GM19193 (cell line): ENCODE data around the gene SERPINE2.

Source experiments
- POLR2A ChIP-seq: IDR thresholded peaks from 4 replicates; pipeline ENCODE4 v1.6.1; 2011; ENCODE audit not compliant: insufficient read depth, insufficient read length; ENCODE audit errors: extremely low read depth

The SERPINE2 gene

DNA sequence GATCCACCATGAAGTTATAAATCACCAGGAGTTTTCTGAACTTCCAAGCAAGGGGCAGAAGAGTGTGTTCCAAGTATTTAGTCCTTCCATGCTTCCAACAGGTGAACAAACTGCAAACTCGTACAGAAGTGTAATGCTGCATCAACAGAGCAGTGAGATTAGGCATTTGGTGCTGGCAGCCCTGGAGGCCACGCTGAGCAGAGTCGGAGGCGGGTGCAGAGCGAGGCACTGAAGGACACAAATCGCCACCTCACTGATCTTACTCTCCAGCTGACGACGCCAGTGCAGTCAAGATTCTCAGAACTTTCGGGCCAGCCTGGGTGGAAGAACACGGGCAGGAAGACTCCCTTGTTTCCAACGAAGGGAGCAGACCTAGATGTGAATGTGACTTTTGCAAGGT is 39.2 kb downstream of the SERPINE2 start:
- no peak for TF ChIP-seq POLR2A

DNA sequence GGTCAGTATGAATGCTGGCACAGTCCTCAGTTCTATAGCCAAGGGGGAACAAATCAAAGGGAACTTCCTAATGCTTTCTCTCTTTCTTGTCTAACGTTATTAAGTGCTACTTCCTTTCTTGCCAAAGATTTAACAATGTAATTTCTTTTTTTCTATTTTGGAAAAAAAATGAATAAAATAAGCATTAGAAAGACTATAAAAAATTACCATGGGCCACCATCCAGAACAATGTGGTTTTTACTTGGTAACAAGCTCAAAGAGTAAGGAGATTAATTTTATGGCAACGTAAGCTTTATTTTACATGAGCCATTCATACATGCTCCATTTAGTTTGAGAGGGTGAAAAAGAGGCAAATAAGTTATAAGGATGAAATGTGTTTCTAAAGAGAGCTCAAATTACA is 40.1 kb downstream of the SERPINE2 start:
- no peak for TF ChIP-seq POLR2A

DNA sequence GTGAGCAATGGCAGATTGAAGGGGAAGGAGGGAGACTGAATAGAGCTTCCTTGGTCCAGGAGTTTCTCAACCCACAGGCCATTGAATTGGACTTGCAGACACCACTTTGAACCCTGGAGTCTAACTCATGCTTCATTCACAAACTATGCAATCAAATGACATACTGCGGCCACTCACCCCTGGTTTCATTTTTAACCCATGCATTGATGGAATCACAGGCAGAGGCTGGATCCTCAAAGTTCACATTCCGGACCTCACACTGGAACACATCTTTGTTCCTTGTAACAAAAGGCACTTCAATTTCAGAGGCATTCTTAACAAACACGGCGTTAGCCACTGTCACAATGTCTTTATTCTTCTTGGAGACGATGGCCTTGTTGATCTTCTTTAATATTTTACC is 41.1 kb downstream of the SERPINE2 start:
- TF ChIP-seq POLR2A, result no peak

DNA sequence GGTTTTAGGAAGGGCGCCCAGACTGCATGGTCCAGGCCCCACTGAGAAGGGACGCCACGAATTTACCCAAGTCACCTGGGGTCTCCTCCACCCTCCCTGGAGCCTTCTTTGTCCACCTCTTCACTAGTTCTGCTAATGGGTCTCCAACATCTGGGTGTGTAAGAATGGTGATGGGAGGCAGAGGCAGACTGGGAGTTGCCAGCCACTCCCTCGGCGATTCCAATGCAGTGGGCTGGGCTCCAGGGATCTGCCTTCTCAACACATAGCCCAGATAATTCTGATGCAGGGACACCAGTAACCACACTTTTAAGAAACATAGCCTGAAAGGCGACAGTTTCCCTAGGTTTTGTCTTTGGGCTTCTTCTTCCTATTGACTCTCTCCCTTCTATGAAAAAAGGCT is 42.7 kb downstream of the SERPINE2 start:
- no peak for TF ChIP-seq POLR2A

DNA sequence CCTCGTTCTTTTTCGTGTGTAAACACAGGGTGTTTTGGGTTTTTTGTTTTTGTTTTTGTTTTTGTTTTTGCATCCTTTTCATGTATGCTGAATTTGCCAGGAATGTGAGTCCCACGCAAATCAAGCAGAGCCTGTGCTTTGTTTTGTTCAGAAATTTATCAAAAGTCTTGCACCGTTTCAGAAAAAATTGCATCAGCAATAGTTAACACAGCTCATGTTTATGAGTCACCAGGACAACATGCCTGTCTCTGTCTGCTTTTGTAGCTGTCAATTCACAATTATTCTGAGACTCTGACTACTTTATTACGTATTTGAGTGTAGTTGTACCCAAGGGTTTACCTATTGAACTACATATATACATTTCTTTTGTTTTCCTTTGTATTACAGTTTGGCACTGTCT is 43.5 kb downstream of the SERPINE2 start:
- no peak for TF ChIP-seq POLR2A

DNA sequence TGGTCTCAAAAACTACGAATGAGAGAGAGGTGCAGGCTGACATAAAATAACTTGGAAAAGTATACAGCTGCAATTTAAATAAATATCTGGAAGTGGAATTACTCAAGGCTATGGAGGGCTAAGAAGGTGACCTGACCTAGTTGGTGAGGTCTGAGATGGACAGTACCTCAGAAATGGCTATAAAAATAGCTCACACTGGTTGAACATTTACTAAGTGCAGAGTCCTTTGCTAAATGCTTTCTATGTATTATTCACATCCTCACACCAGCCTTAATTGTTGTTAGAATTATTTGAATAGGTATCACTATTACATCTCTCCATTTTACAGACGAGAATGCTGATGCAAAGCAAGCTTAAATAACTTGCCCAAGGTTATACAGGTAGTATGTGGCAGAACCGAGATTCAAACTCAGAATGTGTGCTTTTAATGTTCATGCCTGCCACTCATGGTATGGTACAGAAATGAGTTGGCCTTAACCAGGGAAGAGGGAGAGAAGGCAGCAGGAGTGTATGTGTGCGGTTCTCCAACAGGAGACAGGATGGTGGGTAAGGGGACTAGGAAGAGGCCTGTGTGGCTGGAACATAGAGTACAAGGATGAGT is 44.4 kb downstream of the SERPINE2 start:
- TF ChIP-seq POLR2A, result no peak

DNA sequence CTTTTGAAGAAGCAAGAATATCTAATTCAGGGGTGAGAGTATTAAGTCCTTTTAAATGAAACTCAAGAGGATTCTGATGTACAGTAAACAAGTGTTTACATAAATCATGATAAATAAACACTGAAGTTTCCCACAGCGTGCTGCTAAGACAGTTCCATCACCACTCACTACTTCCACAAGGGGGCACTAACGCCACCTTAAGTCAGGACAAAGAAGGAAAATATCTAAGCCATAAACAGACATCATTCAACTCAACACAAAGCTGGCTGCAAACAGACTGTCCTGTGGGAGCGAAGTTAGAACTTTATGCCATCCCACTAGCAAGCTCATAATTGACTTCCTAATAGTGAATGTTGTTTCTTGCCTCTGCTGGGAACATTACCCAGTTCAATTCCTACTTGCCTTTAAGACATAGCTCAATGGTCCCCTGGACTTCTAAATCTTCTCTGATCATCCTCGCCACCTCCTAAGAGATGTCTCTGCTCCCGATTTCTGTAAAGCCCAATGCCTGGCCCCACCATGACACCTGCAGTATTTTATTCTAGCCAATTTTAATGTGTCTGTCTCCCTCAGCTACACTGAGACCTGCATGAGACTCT is 45.4 kb downstream of the SERPINE2 start:
- TF ChIP-seq POLR2A, result no peak

DNA sequence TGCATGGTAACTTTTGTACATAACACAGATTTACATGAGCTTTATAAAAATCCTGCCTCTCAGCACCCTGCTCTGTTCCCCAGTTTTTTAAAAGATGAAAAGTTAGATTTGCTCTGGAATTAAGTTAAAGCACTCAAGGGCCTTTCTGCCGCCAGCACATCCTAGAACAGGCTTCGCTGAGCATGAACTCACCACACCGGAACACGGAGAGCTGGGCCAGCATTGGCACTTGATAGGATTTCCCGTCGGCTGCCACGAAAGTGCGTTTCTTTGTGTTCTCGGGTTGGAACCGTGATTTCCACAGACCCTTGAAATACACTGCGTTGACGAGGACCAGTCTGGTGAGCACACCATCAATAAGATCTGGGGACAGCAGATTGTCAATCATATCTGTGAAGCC is 47.5 kb downstream of the SERPINE2 start:
- TF ChIP-seq POLR2A, result no peak

DNA sequence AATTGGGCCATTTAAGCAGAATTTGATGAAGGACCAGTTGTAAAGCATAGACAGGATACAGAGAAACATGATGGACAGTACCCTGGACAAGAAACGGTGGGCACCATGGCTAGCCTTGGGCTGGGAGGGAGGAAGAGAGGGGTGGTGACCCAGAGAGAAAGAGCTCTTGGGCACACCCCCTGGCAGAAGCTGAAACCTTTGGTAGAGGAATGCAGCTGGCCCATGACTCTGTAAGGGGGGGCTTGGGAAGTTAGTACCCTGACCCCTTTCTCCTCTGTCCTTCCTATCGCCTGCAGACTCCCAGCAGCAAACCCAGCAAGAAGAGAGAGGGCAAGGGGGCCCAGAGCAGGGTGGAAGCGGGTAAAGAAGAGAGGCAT is 49.2 kb downstream of the SERPINE2 start:
- TF ChIP-seq POLR2A, result no peak

DNA sequence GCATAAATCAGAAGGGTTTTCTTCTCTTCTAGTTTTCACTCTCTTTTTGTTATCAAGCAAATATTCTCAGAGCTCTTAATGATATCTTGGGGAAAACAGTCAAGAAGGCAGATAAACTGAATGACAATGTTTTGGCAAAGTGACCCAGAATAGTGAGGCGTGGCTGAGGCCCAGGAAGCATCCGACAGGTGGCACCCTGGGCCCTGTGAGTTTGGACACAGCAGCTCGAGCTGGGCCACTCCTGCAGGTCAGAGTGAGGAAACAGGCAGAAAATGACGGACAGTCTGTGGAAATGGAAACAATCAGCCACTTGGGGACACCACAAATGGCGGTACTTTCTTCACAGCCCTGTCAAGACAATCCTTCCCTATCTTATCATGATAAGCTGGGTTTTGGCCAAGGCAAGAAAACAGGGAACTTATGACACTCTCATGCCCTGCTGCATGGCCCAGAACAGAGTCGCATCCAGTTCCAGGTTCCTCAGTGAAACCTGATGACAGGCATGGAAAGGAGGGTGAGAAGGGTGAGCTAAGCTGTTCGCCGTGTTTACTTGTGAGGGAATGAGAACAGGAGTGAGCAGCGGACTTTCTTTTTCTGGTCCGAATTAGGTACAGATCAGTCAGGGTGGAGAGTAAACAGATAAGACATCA is 49.8 kb downstream of the SERPINE2 start:
- TF ChIP-seq POLR2A, result no peak

DNA sequence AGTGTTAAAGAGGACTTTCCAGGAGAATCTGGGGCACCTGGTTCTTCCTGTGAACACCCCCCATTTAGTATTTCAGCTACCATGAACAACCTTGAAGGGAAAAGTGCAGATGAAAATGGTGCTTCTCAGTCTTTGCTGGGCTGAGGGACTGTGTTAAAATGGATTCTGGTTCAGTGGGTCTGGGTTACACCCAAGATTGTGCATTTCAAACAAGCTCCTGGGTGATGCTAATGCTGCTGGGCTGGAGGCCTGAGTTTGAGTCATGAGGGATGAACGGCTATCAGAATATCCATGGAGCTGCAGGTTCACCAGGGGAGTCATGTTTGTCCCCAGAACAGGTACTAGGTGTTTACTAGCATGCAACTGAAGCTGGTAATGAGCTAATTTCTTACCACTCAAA is 57.8 kb downstream of the SERPINE2 start:
- no peak for TF ChIP-seq POLR2A

DNA sequence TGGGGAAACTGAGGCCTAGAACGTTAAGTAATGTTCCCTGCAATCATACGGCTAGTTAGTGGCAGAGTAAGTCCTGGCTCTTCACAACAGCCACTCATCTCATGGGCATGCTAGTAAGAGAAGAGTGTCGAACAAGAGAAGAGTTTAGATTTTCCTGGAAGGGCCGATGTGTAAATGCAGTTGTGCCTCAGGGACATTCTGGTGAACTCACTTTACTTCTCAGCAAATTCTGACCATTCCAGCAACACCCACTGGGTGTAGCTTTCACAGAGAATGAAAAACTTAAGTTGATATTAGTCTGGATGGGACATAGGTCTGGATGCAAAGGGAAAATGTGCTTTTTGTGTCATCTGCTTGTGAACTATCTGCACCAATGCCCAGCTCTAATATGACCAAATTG is 58.3 kb downstream of the SERPINE2 start:
- TF ChIP-seq POLR2A, result no peak

DNA sequence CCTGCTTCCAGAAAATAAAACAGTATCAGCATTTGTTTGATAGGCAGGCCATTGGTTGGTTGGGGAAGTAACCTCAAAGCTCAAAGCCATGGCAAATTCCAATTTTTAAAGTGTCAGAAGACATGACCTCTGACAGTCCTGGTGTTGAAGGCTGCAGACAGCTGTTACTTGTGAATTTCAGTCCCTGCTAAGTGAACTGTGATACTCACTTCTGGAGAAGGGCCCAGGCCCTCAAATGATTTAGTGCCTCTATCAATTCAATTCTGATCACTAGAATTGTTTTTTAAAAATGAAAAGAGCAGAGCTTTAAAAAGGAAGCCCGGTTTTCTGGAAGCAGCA is 58.7 kb downstream of the SERPINE2 start:
- TF ChIP-seq POLR2A, result no peak

DNA sequence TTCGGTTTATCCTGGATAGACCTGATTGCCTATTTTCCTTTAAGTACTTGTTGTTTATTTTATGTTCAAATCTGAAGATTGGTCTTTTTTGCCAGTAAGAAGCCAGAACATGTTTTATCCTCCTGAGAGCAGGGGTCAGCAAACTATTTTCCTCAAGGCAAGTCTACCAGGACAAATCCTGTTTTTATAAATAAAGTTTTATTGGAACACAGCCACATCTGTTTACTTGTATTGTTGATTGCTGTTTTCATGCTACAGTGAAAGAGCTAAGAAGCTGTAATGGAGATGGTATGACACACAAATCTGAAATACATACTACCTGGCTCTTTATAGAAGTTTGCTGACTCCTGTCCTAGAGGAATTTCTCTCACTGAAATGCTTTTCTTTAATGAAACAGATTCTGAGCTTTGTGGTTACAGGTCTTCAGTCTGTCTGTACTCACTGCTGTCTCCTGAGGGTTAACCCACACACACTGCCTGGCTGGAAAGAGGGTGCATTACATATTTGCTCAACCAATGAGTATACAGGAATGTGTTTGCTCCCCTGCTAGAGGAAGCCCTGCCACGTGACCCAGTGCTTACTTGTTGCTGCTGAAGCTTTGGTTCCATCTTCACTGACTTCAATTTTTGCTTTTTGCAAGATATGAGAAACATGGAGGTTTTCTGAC is 59.2 kb downstream of the SERPINE2 start:
- no peak for TF ChIP-seq POLR2A

DNA sequence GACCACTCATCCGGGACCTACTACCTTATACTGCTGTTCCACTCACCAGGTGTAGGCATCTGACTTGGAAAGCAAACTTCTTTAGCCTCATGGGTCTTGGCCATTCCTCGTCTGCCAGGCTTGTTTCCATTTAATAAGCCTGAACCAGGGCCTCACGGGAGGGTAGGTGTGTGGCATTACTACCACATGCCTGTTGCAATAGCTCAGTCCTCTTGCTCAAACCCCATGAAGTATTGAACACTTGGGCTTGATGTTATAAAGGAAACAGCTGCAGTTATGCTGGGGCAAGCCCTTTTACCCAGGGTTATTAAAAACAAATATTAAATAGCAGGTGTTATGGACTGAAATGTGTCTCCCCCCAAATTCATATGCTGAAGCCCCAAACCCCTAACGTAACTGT is 60.6 kb downstream of the SERPINE2 start:
- no peak for TF ChIP-seq POLR2A

DNA sequence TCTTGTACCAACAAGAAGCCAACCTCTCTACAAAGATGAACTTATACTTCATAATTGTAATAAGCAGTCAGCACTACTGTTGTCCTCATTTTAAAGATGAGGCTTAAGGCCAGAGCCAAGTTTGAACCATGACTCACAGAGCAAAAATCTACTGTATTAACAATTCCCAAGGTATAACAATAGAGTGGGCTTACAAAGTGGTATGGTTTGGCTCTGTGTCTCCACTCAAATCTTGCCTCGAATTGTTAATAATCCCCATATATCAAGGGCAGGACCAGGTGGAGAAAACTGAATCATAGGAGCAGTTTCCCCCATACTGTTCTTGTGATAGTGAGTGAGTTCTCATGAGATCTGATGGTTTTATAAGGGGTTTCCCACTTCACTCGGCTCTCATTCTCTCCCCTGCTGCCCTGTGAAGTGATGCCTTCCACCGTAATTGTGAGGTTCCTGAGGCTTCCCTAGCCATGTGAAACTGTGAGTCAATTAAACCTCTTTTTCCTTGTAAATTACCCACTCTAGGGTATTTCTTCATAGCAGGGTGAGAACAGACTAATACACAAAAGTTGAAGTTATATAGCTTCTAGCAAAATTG is 62.4 kb downstream of the SERPINE2 start:
- TF ChIP-seq POLR2A, result no peak

DNA sequence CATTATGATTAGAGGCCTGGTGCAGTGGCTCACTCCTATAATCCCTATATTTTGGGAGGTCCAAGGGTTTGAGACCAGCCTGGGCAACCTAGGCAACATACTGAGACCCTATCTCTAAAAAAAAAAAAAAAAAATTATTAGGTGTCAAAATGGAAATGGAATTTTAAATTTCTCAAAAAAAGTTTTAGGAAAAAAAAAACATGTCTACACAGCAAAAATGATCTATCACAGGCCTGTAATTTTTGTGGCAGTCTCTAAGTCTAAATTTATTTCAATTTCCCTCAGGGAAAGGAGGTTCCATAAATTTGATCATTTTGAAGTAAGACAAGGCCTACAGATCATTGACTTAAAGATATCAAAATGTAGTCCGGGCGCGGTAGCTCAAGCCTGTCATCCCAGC is 65.5 kb downstream of the SERPINE2 start:
- TF ChIP-seq POLR2A, result no peak

DNA sequence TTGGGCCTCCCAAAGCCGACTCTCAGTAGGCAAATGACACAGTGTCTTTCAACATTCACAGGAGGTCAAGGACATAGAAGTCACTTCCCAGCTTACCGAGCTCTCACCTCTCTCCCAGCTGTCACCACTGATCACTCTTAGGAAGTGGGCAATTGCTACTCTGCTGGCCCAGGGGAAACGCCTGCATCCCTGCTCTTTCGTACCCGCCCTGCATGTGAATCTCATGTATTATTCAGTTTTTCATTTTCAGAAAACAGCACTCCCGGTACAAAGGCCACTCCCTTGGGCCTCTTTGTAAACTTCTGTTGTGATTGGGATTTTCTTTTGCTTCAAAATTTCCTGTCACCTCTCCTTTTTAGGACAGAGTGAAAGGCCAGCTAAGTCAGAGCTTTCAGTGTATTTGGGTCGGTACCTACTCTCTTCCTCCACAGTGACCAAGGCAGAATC is 66.4 kb downstream of the SERPINE2 start:
- no peak for TF ChIP-seq POLR2A
